Measurements from ENCODE around the gene C5orf58.

DNA sequence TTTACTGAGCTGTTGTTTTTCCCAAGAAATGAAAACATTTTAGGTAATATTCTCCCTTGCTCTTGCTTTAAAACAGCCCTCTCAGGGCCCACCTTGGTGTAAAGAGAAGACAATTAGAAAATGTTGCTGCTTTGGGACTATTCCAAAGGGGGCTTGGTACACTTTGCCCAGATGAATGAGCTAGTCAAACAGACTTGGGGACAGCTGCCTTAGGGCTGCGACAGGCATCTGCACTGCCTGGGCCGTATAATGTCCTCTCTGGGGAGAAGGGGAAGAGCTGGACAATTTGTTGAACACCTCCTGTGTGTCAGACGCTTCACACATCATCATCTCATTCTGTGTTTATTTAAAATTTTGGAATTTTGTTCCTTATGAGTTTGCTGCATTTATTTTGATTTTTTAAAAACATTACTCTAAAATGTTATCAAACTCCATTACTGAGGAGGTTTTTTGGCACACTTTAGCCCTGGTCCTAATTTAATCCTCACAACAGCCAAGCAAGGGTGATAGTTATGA lies 28.8 kb downstream of the C5orf58 start:
- TF ChIP-seq, protein P1, sequence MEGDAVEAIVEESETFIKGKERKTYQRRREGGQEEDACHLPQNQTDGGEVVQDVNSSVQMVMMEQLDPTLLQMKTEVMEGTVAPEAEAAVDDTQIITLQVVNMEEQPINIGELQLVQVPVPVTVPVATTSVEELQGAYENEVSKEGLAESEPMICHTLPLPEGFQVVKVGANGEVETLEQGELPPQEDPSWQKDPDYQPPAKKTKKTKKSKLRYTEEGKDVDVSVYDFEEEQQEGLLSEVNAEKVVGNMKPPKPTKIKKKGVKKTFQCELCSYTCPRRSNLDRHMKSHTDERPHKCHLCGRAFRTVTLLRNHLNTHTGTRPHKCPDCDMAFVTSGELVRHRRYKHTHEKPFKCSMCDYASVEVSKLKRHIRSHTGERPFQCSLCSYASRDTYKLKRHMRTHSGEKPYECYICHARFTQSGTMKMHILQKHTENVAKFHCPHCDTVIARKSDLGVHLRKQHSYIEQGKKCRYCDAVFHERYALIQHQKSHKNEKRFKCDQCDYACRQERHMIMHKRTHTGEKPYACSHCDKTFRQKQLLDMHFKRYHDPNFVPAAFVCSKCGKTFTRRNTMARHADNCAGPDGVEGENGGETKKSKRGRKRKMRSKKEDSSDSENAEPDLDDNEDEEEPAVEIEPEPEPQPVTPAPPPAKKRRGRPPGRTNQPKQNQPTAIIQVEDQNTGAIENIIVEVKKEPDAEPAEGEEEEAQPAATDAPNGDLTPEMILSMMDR (IDR thresholded peaks at IDR 0.05) = no peak
- TF ChIP-seq POLR2AphosphoS5 (IDR thresholded peaks at IDR 0.05) = no peak
- TF ChIP-seq EP300 (IDR thresholded peaks at IDR 0.05; ENCODE audit: low read depth) = no peak

All from transverse colon (tissue), 4 donors.